ENCODE results near the gene ACVR2A. TPM values are rescaled to one million over a fixed set of nuclear protein-coding genes. Genes with fewer than 3 reads are reported as not detected.

Gene ACVR2A
- total RNA-seq, 4 donors from 2014 or later = 21.1 to 32.4 (median 22.6) TPM

DNA sequence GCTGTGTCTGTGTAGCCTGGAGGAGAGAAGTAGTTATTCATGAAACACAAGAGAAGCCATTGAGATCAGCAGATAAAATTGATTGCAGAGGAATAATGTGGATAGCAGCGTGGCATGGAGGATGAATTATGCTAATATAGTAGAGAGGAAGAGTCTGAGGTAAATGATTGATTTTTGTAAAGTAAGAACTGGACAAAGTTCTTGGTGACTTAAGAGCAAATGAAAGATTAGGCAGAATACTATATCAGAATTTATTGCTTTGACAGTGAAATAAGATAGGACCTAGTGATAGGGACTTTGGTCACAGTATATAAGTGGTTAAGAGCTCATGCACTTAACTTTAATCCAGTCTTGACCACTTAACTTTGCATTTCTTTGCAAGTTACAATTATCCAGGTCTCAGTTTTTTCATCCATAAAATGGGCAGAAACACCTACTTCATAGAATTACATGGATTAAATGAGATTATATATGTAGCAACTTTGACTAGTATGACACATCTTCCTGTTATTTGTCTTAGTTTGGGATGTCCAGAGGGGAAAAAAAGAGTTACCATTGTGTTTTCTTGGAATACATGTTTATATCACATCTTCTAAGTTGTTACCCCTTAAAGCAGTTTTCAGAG is 29.1 kb downstream of the ACVR2A start:
- no peak for TF ChIP-seq CTCF (IDR thresholded peaks at IDR 0.05; ENCODE audit: low read depth)

DNA sequence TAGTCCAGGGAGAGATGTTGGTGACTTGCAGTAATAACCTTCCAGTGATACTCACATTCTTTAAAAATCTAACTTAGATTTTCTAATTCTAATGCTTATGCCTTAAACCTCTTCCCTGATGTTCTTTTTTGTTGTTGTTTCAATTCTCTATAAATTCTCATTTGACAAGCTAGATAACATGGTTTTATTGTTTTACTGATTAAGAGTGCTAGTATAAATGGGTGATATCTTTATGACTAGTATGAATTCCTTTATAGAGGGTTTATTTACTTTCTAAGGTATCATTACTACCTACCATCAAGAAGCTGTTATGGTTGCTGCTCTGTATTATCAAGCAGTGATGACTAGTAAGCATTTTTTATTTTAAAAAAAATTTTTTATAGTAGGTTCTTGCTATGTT is 35.0 kb downstream of the ACVR2A start:
- TF ChIP-seq CTCF (IDR thresholded peaks at IDR 0.05; ENCODE audit: low read depth) = no peak

GRCh38 chr2:147882631-147883030 is 37.8 kb downstream of the ACVR2A start:
- no peak for TF ChIP-seq CTCF (IDR thresholded peaks at IDR 0.05; ENCODE audit: low read depth)

DNA sequence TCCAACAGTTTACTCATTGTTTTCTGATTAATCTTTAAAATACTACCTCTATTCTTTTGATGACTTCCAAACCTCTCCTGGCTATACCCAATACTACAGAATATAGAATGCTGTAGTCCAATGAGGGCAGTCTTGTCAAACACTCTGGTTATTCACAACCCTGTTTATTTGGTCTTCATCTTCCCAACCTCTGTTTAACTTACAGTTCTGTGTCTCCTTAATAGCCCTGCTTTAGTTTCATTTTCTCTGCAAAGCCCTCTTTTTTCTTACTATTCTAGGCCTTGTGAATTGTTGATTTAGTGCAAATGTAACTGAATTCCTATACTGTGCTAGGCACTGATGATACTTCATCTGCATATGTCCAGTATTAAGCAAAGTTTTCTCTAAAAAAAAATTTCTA is 40.0 kb downstream of the ACVR2A start:
- TF ChIP-seq CTCF (IDR thresholded peaks at IDR 0.05; ENCODE audit: low read depth) = no peak

DNA sequence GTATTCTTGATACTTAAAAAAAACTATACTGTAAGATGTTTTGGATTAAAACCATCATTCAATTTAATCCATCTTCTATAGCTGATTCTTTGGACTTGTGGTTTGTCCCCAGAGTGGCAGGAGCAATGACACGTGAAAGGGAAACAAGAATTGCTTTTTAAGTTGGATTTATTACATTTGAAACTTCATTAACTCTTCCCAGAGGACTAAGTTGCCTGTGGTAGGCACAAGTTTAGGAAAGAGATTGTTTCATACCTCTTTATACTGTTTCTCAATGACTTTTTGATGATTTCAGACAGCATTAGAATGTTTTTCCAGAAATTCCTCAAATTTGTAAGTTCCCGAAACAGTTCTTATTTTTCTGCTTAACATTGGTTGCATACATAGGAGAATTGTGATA is 41.3 kb downstream of the ACVR2A start:
- TF ChIP-seq CTCF (IDR thresholded peaks at IDR 0.05; ENCODE audit: low read depth) = no peak

- TF ChIP-seq CTCF (IDR thresholded peaks at IDR 0.05; ENCODE audit: low read depth) = no peak
Observed at GRCh38 chr2:147888680-147889079, 43.9 kb downstream of the ACVR2A start.

GRCh38 chr2:147904051-147904450 is 59.2 kb downstream of the ACVR2A start:
- no peak for TF ChIP-seq CTCF (IDR thresholded peaks at IDR 0.05; ENCODE audit: low read depth)
